Stimulated activated naive CD8-positive, alpha-beta T cell treated with anti-CD3 and anti-CD28 coated beads, Interleukin-15, Interleukin-2, amounts not matched to agents 100 U/mL and 50 U/mL, for 24 hours (primary cell): Measurements from ENCODE around the gene UPK3A.
A peak's percentile ranks its signal among the peaks of the same experiment; 100 is the strongest.
"Not testable (repeated sequence)": the region's sequence is repeated elsewhere in the genome, so short reads cannot be mapped to it uniquely, and the experiment has no call there.

Source experiments
- ATAC-seq: fragments of 150-1000 bp; cut with Tn5 transposase; one replicate; pipeline ENCODE4 v1.10.0; 2021
- DNase-seq: peaks from one replicate; pipeline ENCODE4 v3.0.0; 2021

The UPK3A gene

DNA sequence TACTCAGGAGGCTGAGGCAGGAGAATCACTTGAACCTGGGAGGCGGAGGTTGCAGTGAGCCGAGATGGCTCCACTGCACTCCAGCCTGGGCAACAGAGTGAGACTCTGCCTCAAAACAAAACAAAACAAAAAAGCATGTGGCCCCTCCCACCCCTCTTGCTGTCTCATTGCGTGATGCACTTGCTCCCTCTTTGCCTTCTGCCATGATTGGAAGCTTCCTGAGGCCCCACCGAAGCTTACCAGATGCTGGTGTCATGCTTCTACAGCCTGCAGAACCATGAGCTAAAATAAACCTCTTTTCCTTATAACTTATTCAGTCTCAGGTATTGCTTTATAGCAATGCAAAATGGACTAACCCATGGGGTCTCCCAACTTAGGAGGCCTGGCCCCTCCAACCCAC is 26.8 kb upstream of the UPK3A start:
- not testable (repeated sequence) for ATAC-seq

GRCh38 chr22:45259754-45260394 is 24.9 kb upstream of the UPK3A start:
- DNase-seq (no peak), ATAC-seq (no peak)

More for the DNA sequence above, 26.8 kb upstream of the UPK3A start:
- DNase-seq = not testable (repeated sequence)

DNA sequence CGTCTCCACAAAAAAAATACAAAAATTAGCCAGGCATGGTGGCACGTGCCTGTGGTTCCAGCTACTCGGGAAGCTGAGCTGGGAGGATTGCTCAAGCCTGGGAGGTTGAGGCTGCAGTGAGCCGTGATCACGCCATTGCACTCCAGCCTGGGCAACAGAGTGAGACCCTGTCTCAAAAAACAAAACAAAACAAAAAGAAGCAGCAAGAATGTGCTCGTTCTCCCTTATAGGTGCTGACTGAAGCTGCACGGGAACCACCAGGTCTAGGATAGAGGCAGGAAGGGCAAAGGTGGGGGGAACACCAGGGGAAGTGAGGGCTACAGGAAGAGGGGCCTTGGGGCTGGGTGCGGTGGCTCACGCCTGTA is 24.4 kb upstream of the UPK3A start:
- ATAC-seq = not testable (repeated sequence)

GRCh38 chr22:45261407-45262088 is 23.2 kb upstream of the UPK3A start:
- no peak for DNase-seq
- ATAC-seq = no peak

More for the DNA sequence above, 24.4 kb upstream of the UPK3A start:
- not testable (repeated sequence) for DNase-seq

GRCh38 chr22:45262195-45262930 is 22.4 kb upstream of the UPK3A start:
- DNase-seq (no peak), ATAC-seq (no peak)

DNA sequence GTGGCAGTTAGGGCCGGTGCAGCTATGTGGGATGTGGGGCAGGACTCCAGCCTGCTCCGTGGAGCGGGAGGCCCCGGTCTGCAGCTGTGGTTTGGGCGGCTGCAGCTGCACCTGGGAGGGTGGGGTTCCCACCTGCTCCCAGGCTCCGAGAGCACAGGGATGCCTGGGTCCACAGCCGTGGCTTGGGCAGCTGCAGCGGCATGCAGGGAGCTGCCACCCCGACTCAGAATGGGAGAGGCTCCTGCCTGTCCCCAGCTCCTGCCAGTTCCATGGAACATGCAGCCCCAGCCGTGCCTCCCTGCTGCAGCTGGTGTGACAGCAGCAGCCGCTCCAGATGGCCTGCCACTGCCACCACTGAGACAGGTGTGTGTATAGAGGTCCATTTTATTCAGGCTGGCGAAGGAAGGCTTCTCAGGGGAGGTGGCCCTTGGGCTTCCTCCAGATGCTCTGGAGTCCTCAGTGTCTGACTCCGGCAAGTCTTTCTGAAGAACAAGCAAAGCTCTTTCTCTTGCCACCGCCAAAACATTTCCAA is 21.8 kb upstream of the UPK3A start:
- DNase-seq = no peak
- ATAC-seq = peak; percentile 20

- ATAC-seq (peak; percentile 53), DNase-seq (peak; percentile 34)
Measured at GRCh38 chr22:45263463-45264269, 21.1 kb upstream of the UPK3A start.

DNA sequence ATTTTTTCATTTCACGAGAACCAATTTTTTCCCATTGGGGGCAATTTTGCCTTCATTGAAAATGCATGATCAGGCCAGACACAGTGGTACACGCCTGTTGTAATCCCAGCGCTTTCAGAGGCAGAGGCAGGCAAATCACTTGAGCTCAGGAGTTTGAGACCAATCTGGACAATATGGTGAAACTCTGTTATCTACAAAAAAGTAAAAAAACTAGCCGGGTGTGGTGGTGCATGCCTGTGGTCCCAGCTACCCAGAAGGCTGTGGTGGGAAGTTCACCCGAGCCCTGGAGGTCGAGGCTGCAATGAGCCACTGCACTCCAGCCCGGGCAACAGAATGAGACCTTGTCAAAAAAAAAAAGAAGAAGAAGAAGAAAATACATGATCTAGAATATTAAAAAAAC is 19.2 kb upstream of the UPK3A start:
- DNase-seq = no peak
- no peak for ATAC-seq

DNA sequence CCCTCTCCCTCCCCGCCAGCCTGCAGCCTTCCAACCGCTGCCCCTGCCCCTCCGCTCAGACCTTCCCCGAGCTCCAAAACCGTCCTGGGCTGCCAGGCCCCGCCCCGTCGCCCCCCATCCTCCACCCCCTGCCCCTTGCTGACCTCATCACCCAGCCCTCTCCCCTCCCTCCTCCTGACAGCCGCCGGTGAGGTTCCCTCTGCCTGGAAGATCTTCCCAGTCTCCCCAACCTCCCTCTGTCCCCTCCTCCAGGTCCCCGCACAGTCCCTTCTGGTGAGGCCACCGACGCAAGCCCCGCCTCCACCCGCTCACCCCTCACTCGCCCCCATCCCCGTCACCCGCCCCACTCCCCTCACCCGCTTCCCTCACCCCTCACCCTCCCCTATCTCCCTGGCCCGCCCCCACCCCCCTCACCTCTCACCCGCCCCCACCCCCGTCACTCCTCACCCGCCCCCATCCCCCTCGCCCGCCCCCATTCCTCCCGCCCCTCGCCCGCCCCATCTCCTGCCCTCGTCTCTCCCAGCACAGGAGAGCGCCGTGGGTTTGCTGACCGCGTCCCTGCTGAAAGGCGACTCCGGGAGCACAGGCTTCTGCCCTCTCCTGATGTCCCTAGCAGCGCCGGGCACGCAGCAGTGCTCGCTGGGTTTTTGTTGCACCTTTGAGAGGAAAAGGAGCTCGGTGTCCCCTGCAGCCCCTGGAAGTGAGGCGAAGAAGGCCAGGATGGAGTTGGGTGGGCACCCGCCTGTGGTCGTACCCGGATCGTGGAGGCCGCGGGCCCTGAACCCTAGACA is 16.4 kb upstream of the UPK3A start:
- ATAC-seq = no peak
- DNase-seq = no peak

- DNase-seq = peak; percentile 89
- ATAC-seq = peak; percentile 87
Measured at GRCh38 chr22:45268958-45269844, 15.5 kb upstream of the UPK3A start.

DNA sequence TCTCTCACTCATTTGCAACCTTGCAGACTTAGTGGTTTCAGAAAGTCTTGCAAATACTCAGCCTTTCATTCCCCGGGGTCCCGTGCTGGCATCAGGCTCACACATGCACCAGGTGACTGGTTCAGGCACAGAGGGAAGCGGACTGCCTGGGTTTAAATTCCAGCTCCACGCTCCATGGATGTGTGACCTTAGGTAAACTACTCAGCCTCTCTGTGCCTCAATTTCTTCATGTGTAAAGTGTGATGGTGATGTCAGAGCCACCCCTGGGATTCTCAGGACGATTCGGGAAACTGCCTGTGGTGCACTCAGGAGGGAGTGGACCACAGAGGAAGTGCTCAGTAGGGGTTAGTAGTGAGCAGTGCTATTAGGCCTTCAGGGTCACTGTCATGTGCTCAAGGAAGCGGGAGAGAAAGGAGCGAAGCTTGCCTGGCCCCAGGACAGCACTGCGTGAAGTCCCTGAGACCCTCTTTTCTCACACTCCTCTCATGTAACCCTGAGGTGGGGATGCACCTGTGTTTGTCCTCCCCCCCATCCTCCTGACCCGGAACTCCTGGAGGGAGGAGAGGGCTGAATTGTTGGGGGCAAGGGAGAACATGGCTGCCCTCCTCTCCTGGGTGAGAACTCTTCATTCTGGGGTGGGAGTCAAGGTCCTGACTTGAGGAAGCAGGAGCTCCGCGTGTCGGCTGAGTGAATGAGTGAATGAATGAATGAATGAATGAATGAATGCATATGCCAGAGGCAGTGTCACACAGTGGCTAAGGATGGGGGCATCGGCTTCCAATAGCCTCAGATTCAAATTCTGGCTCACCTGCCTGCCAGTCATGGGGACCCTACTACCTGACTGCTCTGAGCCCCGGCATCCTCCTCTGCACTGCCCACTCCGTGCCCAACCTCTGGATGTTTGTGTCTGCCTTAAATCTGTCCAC is 14.4 kb upstream of the UPK3A start:
- no peak for DNase-seq
- ATAC-seq = no peak

GRCh38 chr22:45271667-45272201 is 13.0 kb upstream of the UPK3A start:
- ATAC-seq = no peak
- no peak for DNase-seq

GRCh38 chr22:45272498-45272897 is 12.3 kb upstream of the UPK3A start:
- no peak for DNase-seq
- ATAC-seq = no peak

- ATAC-seq (no peak), DNase-seq (no peak)
Measured at GRCh38 chr22:45273452-45274075, 11.2 kb upstream of the UPK3A start.

DNA sequence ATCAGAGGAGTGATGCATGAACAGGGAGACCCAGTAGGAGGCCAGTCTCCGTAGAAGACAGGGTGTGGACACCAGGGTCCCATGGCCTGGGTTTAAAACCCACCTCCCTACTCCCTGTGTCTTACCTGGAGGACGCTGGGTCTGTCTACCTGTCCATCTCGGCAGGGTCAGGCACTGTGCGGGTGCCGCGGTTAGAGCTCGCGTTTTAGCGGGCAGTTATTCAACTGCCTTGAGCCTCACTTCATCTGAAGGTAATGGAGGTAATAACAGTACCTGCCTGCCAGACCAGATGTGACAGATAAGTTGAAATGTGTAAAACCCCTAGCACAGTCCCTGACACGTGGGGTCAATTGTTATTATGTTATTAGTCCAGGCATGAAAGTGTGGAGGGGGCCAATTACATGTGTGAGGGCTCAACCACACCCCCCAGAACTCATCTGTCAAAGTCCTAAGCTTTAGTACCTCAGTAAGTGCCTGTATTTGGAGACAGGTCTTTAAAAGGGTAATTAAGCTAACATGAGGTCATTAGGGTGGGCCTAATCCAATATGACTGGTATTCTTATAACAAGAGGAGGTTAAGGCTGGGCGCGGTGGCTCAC is 8.1 kb upstream of the UPK3A start:
- no peak for ATAC-seq
- no peak for DNase-seq

DNA sequence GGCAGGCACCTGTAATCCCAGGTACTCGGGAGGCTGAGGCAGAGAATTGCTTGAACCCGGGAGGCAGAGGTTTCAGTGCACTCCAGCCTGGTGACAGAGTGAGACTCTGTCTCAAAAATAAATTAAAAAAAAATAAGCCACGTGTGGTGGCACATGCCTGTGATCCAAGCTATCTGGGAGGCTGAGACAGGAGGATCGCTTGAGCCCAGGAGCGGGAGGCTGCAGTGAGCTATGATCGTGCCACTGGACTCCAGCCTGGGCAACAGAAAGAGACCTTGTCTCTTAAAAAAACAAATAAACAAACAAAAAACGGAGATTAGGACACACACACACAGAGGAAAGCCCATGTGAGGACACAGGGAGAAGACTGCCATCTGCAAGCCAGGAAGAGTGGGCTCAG is 7.0 kb upstream of the UPK3A start:
- ATAC-seq, DNase-seq: not testable (repeated sequence)

GRCh38 chr22:45278125-45278524 is 6.6 kb upstream of the UPK3A start:
- DNase-seq = no peak
- no peak for ATAC-seq

- no peak for ATAC-seq
Measured at GRCh38 chr22:45280587-45280980, 4.2 kb upstream of the UPK3A start.

More at GRCh38 chr22:45280587-45280980, 4.2 kb upstream of the UPK3A start:
- no peak for DNase-seq
